ENCODE data around the gene FHDC1.

FHDC1 gene

DNA sequence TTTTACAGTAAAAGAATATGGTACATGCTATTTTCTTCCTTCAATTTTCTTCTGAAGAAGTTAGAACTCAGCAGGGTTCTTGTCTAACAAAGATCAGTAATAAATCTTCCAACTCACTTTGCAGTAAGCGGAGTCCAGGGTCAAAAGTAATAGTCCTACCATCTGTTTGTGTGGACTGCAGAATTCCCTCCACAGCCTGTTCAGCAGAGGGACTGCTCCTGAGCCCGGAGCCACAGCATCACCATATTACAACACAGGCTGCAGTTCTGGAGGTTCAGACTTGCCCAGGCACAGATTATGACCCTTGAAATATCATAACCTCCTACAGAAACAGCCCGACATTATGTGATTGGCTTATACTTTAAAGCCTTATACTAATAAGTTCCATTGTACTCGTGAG lies 10.3 kb downstream of the FHDC1 start:
- TF ChIP-seq, protein P1, sequence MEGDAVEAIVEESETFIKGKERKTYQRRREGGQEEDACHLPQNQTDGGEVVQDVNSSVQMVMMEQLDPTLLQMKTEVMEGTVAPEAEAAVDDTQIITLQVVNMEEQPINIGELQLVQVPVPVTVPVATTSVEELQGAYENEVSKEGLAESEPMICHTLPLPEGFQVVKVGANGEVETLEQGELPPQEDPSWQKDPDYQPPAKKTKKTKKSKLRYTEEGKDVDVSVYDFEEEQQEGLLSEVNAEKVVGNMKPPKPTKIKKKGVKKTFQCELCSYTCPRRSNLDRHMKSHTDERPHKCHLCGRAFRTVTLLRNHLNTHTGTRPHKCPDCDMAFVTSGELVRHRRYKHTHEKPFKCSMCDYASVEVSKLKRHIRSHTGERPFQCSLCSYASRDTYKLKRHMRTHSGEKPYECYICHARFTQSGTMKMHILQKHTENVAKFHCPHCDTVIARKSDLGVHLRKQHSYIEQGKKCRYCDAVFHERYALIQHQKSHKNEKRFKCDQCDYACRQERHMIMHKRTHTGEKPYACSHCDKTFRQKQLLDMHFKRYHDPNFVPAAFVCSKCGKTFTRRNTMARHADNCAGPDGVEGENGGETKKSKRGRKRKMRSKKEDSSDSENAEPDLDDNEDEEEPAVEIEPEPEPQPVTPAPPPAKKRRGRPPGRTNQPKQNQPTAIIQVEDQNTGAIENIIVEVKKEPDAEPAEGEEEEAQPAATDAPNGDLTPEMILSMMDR (IDR thresholded peaks at IDR 0.05; ENCODE audit: control insufficient read depth, insufficient read depth, low read depth, low read length, missing control alignments): no peak
- no peak for DNase-seq (ENCODE audit: low read depth)
- no peak overlapping the region for H3K4me3 ChIP-seq (ENCODE audit: control insufficient read depth, low read depth, low read length)

DNA sequence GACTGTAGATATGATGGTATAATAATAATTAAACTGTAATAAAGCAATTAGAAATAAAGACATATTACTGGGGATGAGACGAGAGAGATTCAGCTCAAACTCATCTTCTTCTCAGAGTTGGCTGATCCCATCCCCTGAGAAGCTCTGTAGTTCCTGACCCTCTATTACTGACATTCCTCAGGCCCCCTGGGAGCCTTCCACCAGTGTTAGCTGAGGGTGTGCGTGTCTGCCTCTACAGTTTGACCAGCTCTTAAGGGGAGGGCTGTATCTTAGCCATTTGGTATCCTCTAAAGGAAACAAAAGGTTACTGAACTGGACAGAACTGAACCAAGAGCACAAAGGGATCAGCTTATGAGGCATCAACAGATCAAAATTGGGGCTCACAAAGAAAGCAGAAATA lies 11.2 kb downstream of the FHDC1 start:
- DNase-seq (ENCODE audit: low read depth): no peak

DNA sequence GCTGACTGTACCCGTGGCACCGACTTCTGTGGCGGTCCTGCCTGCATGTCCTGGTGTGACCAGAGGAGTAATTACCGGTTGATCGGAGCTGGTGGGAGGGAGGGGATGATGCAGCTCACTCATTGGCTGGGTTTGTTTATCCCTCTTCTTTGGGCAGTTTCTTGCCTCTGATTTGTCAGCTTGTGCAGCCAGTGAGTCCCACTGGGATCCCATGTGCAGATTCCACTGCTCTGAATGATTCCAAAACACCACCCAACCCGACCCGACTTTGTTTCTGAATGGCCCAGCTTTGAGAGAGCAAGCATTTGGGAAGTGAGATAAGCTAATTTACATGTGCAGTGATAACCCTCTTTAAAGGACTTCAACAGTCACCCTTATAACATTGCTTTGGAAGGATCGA lies 13.8 kb downstream of the FHDC1 start:
- H3K4me3 ChIP-seq (ENCODE audit: control insufficient read depth, low read depth, low read length): no peak overlapping the region
- no peak for DNase-seq (ENCODE audit: low read depth)
- TF ChIP-seq, protein P1 (IDR thresholded peaks at IDR 0.05; ENCODE audit: control insufficient read depth, insufficient read depth, low read depth, low read length, missing control alignments): no peak

More for the DNA sequence above, 11.2 kb downstream of the FHDC1 start:
- H3K4me3 ChIP-seq (ENCODE audit: control insufficient read depth, low read depth, low read length): no peak overlapping the region
- TF ChIP-seq, protein P1 (IDR thresholded peaks at IDR 0.05; ENCODE audit: control insufficient read depth, insufficient read depth, low read depth, low read length, missing control alignments): no peak

DNA sequence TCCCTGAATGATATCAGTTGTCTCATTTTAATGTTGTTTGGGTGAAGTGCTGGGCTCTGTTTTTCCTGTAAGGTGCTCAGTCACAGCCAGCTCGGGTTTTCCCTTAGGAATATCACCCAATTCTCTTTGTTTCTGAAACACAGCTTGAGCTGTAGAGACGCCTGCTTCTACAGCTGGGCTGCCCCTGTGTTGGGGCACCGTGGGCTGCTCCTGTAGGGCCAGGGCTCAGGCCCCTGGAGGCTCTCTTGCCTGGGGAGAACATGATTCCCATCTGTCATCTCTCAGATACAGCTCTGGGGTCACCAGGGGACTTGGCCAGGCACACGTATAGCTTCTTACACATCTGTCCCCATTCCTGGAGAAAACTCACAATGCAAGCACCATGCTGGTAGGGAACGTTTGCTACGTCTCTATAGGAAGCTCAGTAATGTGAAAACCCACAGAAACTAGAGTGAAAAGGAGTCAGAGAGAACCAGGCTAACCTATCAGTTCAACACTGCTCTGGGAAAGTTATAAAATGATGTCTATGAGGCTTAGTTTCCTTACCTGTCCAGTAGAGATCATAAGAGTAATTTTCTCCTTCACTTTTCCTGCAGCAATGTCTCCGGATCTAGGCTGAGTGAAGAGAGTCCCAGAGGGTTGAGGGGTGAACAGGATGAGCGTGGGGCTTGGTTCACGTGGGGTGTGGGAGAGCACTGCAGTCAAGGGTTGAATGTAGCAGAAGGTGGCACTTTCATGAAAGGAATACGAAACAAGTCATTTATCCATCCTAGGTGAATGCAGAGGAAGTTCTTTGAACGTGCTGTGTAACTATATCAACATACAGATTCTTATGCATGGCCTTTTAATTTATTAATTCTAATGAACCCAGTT lies 14.5 kb downstream of the FHDC1 start:
- DNase-seq (ENCODE audit: low read depth): no peak
- TF ChIP-seq, protein P1 (IDR thresholded peaks at IDR 0.05; ENCODE audit: control insufficient read depth, insufficient read depth, low read depth, low read length, missing control alignments): no peak
- no peak overlapping the region for H3K4me3 ChIP-seq (ENCODE audit: control insufficient read depth, low read depth, low read length)

DNA sequence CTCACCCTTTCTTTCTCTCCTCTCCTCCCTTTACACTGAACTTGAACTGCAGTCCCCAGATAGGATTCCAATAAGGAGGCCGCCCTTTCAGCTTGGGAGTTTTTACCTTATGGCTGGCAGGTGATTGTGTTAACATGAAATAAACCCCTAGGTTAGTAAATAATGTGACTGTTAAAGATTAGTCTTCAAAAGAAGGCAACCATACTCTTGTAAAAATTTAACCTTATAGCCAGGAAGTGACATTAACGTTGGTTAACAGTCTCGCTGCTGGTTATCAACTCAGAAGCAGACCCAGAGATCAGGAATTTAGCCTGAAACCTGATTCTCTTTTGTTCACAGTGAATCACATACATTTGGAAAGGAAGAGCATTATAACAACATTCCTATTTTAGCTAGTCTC lies 15.2 kb downstream of the FHDC1 start:
- no peak overlapping the region for H3K4me3 ChIP-seq (ENCODE audit: control insufficient read depth, low read depth, low read length)
- no peak for DNase-seq (ENCODE audit: low read depth)
- TF ChIP-seq, protein P1 (IDR thresholded peaks at IDR 0.05; ENCODE audit: control insufficient read depth, insufficient read depth, low read depth, low read length, missing control alignments): no peak

DNA sequence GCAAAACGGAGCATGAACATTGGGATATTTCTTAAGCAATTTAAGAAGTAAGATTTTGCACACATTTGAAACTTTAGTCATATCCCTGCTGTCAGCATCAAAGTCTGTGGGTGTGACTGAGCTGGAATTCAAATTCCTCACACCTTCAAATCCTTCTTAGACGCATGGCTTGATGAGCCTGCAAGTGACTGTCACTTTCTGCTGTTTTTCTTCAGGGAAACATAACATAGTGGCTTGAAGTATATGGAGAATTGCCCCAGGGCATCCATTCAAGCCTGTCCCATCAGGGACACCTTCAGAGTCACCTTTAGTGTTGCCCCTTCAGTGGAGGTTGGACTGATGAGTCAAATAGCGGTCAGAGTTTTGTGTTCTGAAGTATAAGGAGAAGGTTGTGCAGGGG lies 17.4 kb downstream of the FHDC1 start:
- DNase-seq (ENCODE audit: low read depth): no peak
- H3K4me3 ChIP-seq (ENCODE audit: control insufficient read depth, low read depth, low read length): no peak overlapping the region
- TF ChIP-seq, protein P1 (IDR thresholded peaks at IDR 0.05; ENCODE audit: control insufficient read depth, insufficient read depth, low read depth, low read length, missing control alignments): no peak

Measured in AG09309 (cell line).